GM12891 (cell line): ENCODE data around the gene NUDT15.

Source experiments
- DNase-seq: peaks from one replicate; pipeline ENCODE4 v3.0.0; 2011; ENCODE audit warnings: low spot score; ENCODE audit not compliant: insufficient read length
- FAIRE-seq: peaks from 2 replicates; lab custom pipeline; 2011; peaks lifted over from hg19 to GRCh38; lab: Jason Lieb, UNC
- PAX5 ChIP-seq: IDR thresholded peaks from 2 replicates; pipeline ENCODE4 v1.6.1; 2011; ENCODE audit warnings: low read length, moderate library complexity, mild to moderate bottlenecking; ENCODE audit not compliant: insufficient read depth, severe bottlenecking
- POLR2A ChIP-seq: IDR thresholded peaks from 2 replicates; pipeline ENCODE4 v1.6.1; 2011; ENCODE audit warnings: low read depth, low read length, control low read depth
- POLR2AphosphoS5 ChIP-seq: IDR thresholded peaks from 2 replicates; pipeline ENCODE4 v1.6.1; 2011; ENCODE audit warnings: low read depth, low read length, control low read depth
- POU2F2 ChIP-seq: IDR thresholded peaks from 2 replicates; pipeline ENCODE4 v1.6.1; 2011; ENCODE audit warnings: low read depth, mild to moderate bottlenecking, control low read depth, low read length, moderate library complexity
- SPI1 ChIP-seq: IDR thresholded peaks from 2 replicates; pipeline ENCODE4 v1.6.1; 2011; ENCODE audit warnings: low read depth, low read length, control low read depth
- TAF1 ChIP-seq: IDR thresholded peaks from 2 replicates; pipeline ENCODE4 v1.6.1; 2011; ENCODE audit warnings: low read depth, low read length, control low read depth

NUDT15 gene

DNA sequence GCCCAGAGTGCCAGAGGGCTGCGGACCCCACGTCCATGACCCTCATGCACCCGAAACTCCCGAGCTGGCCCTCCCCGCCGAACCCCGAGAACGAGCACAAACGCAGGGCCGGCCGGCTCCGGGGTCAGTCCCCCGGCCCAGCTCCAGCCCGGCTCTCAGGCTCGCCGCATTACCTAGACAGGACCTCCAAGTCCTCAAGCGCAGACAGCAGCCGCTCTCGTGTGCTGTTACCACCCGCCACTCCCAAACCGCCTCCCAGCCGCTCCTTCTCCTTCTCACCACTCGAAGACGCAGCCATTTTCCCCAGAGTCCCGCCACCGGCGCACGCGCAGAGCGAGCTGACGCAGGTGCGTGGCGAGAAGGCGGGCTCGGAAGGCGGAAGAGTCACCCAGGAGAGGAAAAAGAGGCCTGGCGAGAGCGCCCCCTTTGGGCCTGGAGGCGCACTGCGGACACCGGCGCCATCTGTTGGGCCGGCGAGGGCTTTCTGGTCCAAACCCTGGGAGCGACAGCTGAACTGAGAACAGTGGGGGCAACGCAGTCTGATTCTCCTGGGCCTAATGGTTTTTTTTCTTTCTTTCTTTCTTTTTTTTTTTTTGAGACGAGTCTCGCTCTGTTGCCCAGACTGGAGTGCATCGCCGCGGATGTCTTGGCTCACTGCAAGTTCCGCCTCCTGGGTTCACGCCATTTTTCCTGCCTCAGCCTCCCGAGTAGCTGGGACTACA is 57.4 kb downstream of the NUDT15 start, which contains the start of gene MED4:
MED4 (minus strand) TSS at position 324 of the 722 bp plus-strand sequence; CDS start at position 298, 26 bp downstream.
- TF ChIP-seq POLR2AphosphoS5 (peak; percentile 95), POU2F2 (no peak), SPI1 (peak; percentile 27; the same call in 1 of the 2 replicates), POLR2A (peak; percentile 94), TAF1 (peak; percentile 99), PAX5 (peak; percentile 27)
- DNase-seq = peak; percentile 92
- peak; percentile 98 for FAIRE-seq

DNA sequence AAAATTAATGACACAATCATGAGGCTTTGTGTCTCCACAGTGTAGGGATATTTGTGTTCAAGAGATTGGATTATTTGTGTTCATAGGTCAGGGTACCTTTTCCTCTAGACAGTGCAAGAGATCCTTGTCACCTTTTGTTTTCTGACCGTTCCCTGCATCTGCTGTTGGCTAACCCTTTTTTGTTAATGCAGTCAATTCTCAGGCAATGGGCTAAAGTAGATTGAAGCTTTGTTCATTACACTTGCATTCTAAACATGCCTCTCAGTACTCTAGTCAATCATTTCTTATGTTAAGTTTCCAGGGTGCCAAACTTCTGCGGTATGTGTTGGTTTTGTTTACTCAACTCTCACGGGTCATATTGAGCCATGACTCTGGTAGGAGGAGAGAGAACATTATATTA is 59.1 kb downstream of the NUDT15 start:
- TF ChIP-seq POLR2A (no peak), POLR2AphosphoS5 (no peak), SPI1 (no peak), POU2F2 (no peak), TAF1 (no peak), PAX5 (no peak)

More for the DNA sequence above, 59.1 kb downstream of the NUDT15 start:
- no peak for DNase-seq
- no peak for FAIRE-seq
